ENCODE measurements around the gene PLEKHG2.

The PLEKHG2 gene

GRCh38 chr19:39407660-39408391 lies 4.6 kb upstream of the PLEKHG2 start:
- no peak for DNase-seq

- DNase-seq, result peak; percentile 32
Measured at GRCh38 chr19:39408392-39409207, 3.9 kb upstream of the PLEKHG2 start.

- DNase-seq, result peak; percentile 94
Measured at GRCh38 chr19:39409208-39410016, 3.1 kb upstream of the PLEKHG2 start.

- DNase-seq, result no peak
Measured at GRCh38 chr19:39410017-39410830, 2.2 kb upstream of the PLEKHG2 start.

- no peak for DNase-seq
Measured at GRCh38 chr19:39410831-39411080, 1.7 kb upstream of the PLEKHG2 start.

- DNase-seq, result no peak
Measured at GRCh38 chr19:39411081-39411831, 1.2 kb upstream of the PLEKHG2 start.

GRCh38 chr19:39411832-39412099 lies 703 bp upstream of the PLEKHG2 start:
- DNase-seq, result peak; percentile 72

GRCh38 chr19:39412867-39413271 lies 400 bp downstream of the PLEKHG2 start:
- DNase-seq, result no peak

GRCh38 chr19:39413272-39413910 lies 922 bp downstream of the PLEKHG2 start:
- DNase-seq, result no peak

GRCh38 chr19:39413911-39414608 lies 1.6 kb downstream of the PLEKHG2 start:
- DNase-seq, result no peak

GRCh38 chr19:39415111-39416046 lies 2.9 kb downstream of the PLEKHG2 start:
- DNase-seq, result no peak

- no peak for DNase-seq
Measured at GRCh38 chr19:39416152-39417120, 4.0 kb downstream of the PLEKHG2 start.

- no peak for DNase-seq
Measured at GRCh38 chr19:39417463-39418181, 5.2 kb downstream of the PLEKHG2 start.

- no peak for DNase-seq
Measured at GRCh38 chr19:39419003-39419402, 6.5 kb downstream of the PLEKHG2 start.

- DNase-seq, result no peak
Measured at GRCh38 chr19:39420769-39421168, 8.3 kb downstream of the PLEKHG2 start.

- no peak for DNase-seq
Measured at GRCh38 chr19:39422020-39422419, 9.6 kb downstream of the PLEKHG2 start.

GRCh38 chr19:39423258-39424086 lies 11.0 kb downstream of the PLEKHG2 start:
- no peak for DNase-seq
